GM21367 (cell line): ENCODE measurements around the gene ZSCAN2.
A peak's percentile ranks its signal among the peaks of the same experiment; 100 is the strongest.
"Not testable (repeated sequence)": the region's sequence is repeated elsewhere in the genome, so short reads cannot be mapped to it uniquely, and the experiment has no call there.

Source experiments
- ATAC-seq: cut with Tn5 transposase; IDR thresholded peaks from one replicate; pipeline ENCODE4 v1.9.1; 2021; ENCODE audit not compliant: unreplicated experiment

The ZSCAN2 gene

GRCh38 chr15:84634228-84634837, 33.5 kb downstream of the ZSCAN2 start:
- ATAC-seq: no peak

- ATAC-seq: no peak
Observed at GRCh38 chr15:84638103-84638502, 37.3 kb downstream of the ZSCAN2 start.

GRCh38 chr15:84641871-84642270, 41.1 kb downstream of the ZSCAN2 start:
- ATAC-seq: not testable (repeated sequence)

- ATAC-seq: not testable (repeated sequence)
Observed at GRCh38 chr15:84642640-84643039, 41.8 kb downstream of the ZSCAN2 start.

- ATAC-seq: no peak
Observed at GRCh38 chr15:84643838-84644237, 43.0 kb downstream of the ZSCAN2 start.

GRCh38 chr15:84645496-84645895, 44.7 kb downstream of the ZSCAN2 start:
- ATAC-seq: no peak

GRCh38 chr15:84645997-84646396, 45.2 kb downstream of the ZSCAN2 start:
- no peak for ATAC-seq

- ATAC-seq: no peak
Observed at GRCh38 chr15:84647726-84648125, 46.9 kb downstream of the ZSCAN2 start.

- ATAC-seq: no peak
Observed at GRCh38 chr15:84648539-84648938, 47.7 kb downstream of the ZSCAN2 start.

- no peak for ATAC-seq
Observed at GRCh38 chr15:84649706-84650105, 48.9 kb downstream of the ZSCAN2 start.

- ATAC-seq: no peak
Observed at GRCh38 chr15:84653584-84653909, 52.7 kb downstream of the ZSCAN2 start.

GRCh38 chr15:84653910-84654688, 53.3 kb downstream of the ZSCAN2 start, which contains the start of gene WDR73:
Gene WDR73 (minus strand): TSS chr15:84654283. CDS start chr15:84654274, 9 bp downstream.
- peak; percentile 82 for ATAC-seq

- ATAC-seq: peak; percentile 41
Observed at GRCh38 chr15:84654689-84655453, 54.1 kb downstream of the ZSCAN2 start.

- no peak for ATAC-seq
Observed at GRCh38 chr15:84656972-84657371, 56.2 kb downstream of the ZSCAN2 start.

- ATAC-seq: no peak
Observed at GRCh38 chr15:84657748-84658079, 56.9 kb downstream of the ZSCAN2 start.

- ATAC-seq: peak; percentile 42
Observed at GRCh38 chr15:84658080-84658787, 57.4 kb downstream of the ZSCAN2 start, which contains the start of gene NMB. Gene NMB (minus strand): TSS chr15:84658199. CDS start chr15:84658152, 47 bp downstream.

GRCh38 chr15:84658788-84659411, 58.1 kb downstream of the ZSCAN2 start:
- ATAC-seq: no peak

GRCh38 chr15:84659904-84660781, 59.3 kb downstream of the ZSCAN2 start:
- ATAC-seq: no peak

GRCh38 chr15:84661001-84661400, 60.2 kb downstream of the ZSCAN2 start:
- ATAC-seq: no peak

GRCh38 chr15:84666373-84666772, 65.6 kb downstream of the ZSCAN2 start:
- no peak for ATAC-seq
